Skeletal muscle tissue (tissue), 4 donors: Measurements from ENCODE around the gene PRDM16. TPM values are rescaled to one million over a fixed set of nuclear protein-coding genes. Genes with fewer than 3 reads are reported as not detected.

Source experiments
- H3K27ac ChIP-seq: one replicate; pipeline ENCODE4 v1.7.0; 2013; ENCODE audit warnings: mild to moderate bottlenecking, low read depth, low read length, inconsistent platforms
- H3K27me3 ChIP-seq, 3 donors: one replicate each; pipeline ENCODE4 v1.7.0; 2013; ENCODE audit warnings: low read length in 3 of 3; ENCODE audit not compliant: control insufficient read depth in 3 of 3, insufficient read depth in 3 of 3
- H3K36me3 ChIP-seq, 3 donors: one replicate each; pipeline ENCODE4 v1.7.0; 2013; ENCODE audit warnings: low read length in 3 of 3; ENCODE audit not compliant: control insufficient read depth in 3 of 3, insufficient read depth in 3 of 3
- H3K4me1 ChIP-seq, 3 donors: one replicate each; pipeline ENCODE4 v1.7.0; 2013; ENCODE audit warnings: low read length in 3 of 3, mild to moderate bottlenecking in 3 of 3; ENCODE audit not compliant: control insufficient read depth in 3 of 3, insufficient read depth in 3 of 3
- H3K4me3 ChIP-seq, 3 donors: one replicate each; pipeline ENCODE4 v1.7.0; 2013; ENCODE audit warnings: low read length in 3 of 3
- H3K9ac ChIP-seq, 3 donors: one replicate each; pipeline ENCODE4 v1.7.0; 2013; ENCODE audit warnings: low read length in 3 of 3, mild to moderate bottlenecking in 3 of 3, moderate library complexity in 2 of 3, low read depth in 1 of 3
- H3K9me3 ChIP-seq, 3 donors: one replicate each; pipeline ENCODE4 v1.7.0; 2013; ENCODE audit warnings: low read length in 3 of 3; ENCODE audit not compliant: control insufficient read depth in 3 of 3
- total RNA-seq: library from RNA; depleted of rRNA; stranded (reverse); fragments of >200 nt; gene quantifications from one replicate; pipeline ENCODE4 v1.2.3, GENCODE V29; 2014
- donor health status: Osteomylitis.

Gene PRDM16
- total RNA-seq, 1 donor from 2014 or later: 4.7 TPM

GRCh38 chr1:3380469-3380868, 311.5 kb downstream of the PRDM16 start:
- no peak overlapping the region for H3K9ac ChIP-seq
- no peaks in the 10 kb centered on the region for H3K4me1 ChIP-seq
- H3K4me3 ChIP-seq: no peak overlapping the region
- no peaks in the 10 kb centered on the region for H3K9me3 ChIP-seq
- no peak overlapping the region for H3K27ac ChIP-seq
- H3K36me3 ChIP-seq: no peaks in the 10 kb centered on the region
- H3K27me3 ChIP-seq: peaks cover 12 to 41% (median 30%) of the 10 kb centered on the region in 3 donors

DNA sequence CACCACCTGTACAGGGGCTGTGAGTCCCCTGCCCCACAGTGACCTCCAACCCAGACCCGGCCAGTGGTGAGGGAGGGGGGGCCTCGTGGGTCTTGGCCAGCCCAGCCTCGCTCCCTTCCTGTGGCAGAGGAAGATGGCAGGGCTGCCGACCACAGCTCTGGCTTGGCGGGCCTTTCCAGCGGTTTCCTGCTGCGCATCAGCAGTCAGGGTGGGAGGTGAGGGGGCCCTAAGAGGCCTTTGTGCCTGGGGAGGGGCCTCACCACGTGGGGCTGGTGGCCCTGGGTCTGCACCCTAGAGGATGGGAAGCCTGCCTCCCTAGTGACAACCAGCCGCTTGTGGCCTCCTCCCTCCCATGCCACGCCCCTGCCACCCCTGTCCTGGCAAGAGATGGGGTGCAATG, 312.9 kb downstream of the PRDM16 start:
- peaks cover 3 to 42% (median 29%) of the 10 kb centered on the region in 3 donors for H3K27me3 ChIP-seq
- no peaks in the 10 kb centered on the region for H3K4me1 ChIP-seq
- no peaks in the 10 kb centered on the region for H3K9me3 ChIP-seq
- H3K36me3 ChIP-seq: no peaks in the 10 kb centered on the region
- no peak overlapping the region for H3K27ac ChIP-seq
- no peak overlapping the region for H3K4me3 ChIP-seq
- H3K9ac ChIP-seq: no peak overlapping the region

DNA sequence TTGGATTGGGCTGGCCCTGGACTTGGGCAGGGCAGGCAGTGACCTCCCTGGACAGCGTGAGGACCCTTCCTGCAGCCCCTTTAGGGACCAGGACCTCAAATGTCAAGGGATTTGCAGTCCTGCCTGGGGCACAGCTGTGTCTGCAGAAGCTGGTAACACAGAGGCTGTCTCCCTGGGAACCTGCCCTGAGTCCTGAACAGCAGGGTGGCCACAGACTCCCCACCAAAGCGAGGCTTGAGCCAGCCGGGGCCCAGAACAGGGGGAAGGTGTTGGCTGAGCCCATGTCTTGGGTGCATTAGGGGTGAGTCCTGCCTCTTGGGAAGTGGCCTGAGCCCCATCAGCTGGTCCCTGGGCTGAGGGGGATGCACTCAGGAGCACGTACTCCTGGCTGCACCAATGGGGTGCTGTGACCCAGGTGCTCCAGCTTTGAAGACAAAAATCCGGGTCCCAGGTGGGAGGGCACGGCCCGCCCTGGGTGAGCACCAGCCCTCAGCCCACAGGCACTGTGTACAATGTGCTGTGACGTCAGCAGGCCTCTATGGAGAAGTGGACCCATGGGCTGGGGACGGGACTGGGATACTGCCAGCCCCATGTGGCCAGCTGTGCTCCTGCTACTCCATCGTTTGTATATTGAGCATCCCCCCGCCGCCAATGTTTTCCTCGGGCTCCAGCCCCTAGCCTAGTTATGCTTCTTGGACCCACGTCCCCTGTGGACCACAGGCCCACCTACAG, 313.5 kb downstream of the PRDM16 start:
- no peaks in the 10 kb centered on the region for H3K4me1 ChIP-seq
- H3K36me3 ChIP-seq: no peaks in the 10 kb centered on the region
- peaks cover 8 to 46% (median 35%) of the 10 kb centered on the region in 3 donors for H3K27me3 ChIP-seq
- no peak overlapping the region for H3K9ac ChIP-seq
- H3K9me3 ChIP-seq: no peaks in the 10 kb centered on the region
- H3K4me3 ChIP-seq: no peak overlapping the region
- H3K27ac ChIP-seq: no peak overlapping the region

GRCh38 chr1:3383679-3384078, 314.7 kb downstream of the PRDM16 start:
- Histone ChIP-seq H3K9ac (no peak overlapping the region), H3K9me3 (no peaks in the 10 kb centered on the region), H3K36me3 (no peaks in the 10 kb centered on the region), H3K4me1 (no peaks in the 10 kb centered on the region), H3K27ac (no peak overlapping the region), H3K4me3 (no peak overlapping the region), H3K27me3 (peaks cover 8 to 54% (median 40%) of the 10 kb centered on the region in 3 donors)

GRCh38 chr1:3384407-3384806, 315.4 kb downstream of the PRDM16 start:
- H3K9me3 ChIP-seq: no peaks in the 10 kb centered on the region
- peaks cover 15 to 61% (median 45%) of the 10 kb centered on the region in 3 donors for H3K27me3 ChIP-seq
- no peak overlapping the region for H3K9ac ChIP-seq
- H3K4me3 ChIP-seq: no peak overlapping the region
- no peaks in the 10 kb centered on the region for H3K4me1 ChIP-seq
- no peak overlapping the region for H3K27ac ChIP-seq
- no peaks in the 10 kb centered on the region for H3K36me3 ChIP-seq

DNA sequence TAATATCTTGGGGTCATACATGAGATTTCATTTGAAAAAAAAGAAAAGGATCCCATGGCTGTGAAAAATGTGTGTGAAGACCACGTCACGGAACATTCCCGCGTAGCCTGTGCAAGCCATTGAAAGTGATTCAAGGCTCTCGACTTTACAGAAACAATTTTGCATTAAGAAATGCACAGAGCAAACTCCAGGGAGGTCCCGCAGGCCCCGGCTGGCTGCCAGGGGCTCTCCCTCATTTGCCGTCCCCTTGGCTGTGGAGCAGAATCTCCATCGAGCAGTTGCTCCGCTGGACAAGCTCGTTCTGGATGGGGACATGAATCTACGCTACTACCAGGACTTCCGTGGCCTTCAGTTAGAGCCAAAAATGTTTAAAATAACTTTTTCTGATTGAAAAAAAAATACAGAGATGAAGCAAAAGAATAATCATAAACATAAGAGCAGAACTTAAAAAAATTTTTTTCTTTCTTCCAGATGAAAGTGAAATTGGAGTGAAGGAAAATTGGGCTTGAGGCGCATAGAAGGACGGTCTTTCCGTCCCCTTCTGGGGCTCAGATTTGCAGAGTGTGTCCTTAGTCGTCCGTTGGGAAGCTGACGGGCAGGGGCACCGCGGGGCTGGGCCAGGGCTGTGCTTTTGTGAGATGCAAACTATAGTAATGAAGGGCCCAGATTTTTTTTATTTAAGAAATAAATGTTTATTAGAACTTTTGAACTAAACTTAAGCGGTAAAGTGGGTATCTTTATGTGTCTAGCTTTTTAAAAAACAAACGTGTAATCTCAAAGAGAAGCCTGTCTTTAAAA, 317.4 kb downstream of the PRDM16 start:
- H3K9ac ChIP-seq: no peak overlapping the region
- no peaks in the 10 kb centered on the region for H3K9me3 ChIP-seq
- H3K27me3 ChIP-seq: peaks cover 17 to 59% (median 36%) of the 10 kb centered on the region in 3 donors

DNA sequence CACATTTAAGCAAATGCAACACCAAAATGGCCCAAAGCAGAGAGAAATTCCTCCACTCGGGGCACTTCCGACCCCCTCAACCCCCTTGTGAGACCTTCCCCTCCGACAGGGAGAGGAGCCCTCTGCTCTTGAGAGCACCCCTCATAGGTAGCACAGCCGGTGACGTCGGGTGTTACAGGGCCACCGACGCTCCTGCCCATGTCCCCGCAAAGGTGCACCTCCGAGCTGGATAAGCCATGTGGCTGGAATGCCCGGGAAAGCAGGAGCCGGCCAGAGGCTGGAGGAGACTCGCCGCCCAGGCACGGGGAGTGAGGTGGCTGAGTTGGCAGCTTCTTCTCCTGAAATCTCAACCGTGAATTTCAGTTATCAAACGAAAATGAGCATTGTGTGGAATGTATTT, 318.4 kb downstream of the PRDM16 start:
- Histone ChIP-seq H3K27me3 (peaks cover 19 to 62% (median 40%) of the 10 kb centered on the region in 3 donors), H3K36me3 (no peaks in the 10 kb centered on the region), H3K4me1 (no peaks in the 10 kb centered on the region), H3K9ac (no peak overlapping the region), H3K4me3 (no peak overlapping the region), H3K9me3 (no peaks in the 10 kb centered on the region), H3K27ac (no peak overlapping the region)

More for the DNA sequence above, 317.4 kb downstream of the PRDM16 start:
- Histone ChIP-seq H3K4me1 (no peaks in the 10 kb centered on the region), H3K27ac (no peak overlapping the region), H3K36me3 (no peaks in the 10 kb centered on the region), H3K4me3 (no peak overlapping the region)

DNA sequence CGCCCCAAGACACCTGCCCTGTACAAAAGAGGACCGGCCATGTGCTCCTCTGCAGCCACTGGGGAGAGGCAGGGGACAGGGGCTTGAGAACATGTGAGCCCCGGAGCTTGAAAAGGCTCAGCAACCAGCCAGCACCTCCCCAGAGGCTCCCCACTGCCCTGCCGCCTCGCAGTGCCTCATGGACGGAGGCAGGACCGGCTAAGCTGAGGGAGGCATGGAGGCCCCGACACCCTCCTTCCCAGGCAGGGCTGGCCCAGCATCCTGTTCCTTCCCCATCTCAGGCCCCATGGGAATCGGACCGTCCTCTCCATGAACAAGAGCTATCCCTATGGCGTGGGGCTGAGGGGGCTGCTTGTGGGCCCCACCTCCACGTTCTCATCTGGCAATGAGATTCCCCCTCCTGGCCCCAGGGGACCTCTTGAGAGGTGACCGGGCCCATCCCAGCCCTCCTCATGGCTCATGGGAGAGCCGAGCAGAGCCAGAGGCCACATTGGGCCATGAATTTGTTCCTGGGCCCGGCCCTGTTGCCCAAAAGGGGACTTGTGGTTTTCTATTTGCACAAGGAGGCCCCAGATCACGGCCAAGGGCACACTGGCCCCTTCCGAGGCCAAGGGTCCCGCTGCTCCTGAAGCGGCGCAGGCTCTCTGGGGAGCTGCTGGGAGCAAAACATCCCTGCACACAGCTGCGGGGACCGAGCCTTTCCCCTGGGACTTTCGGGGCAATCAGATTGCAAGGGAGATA, 320.3 kb downstream of the PRDM16 start:
- no peaks in the 10 kb centered on the region for H3K9me3 ChIP-seq
- H3K27ac ChIP-seq: no peak overlapping the region
- no peak overlapping the region for H3K4me3 ChIP-seq
- H3K36me3 ChIP-seq: no peaks in the 10 kb centered on the region
- peaks cover 0 to 5% (median 0%) of the 10 kb centered on the region in 3 donors for H3K4me1 ChIP-seq
- no peak overlapping the region for H3K9ac ChIP-seq
- peaks cover 30 to 66% (median 39%) of the 10 kb centered on the region in 3 donors for H3K27me3 ChIP-seq

GRCh38 chr1:3390291-3390690, 321.3 kb downstream of the PRDM16 start:
- Histone ChIP-seq H3K27me3 (peaks cover 35 to 62% (median 44%) of the 10 kb centered on the region in 3 donors), H3K9me3 (no peaks in the 10 kb centered on the region), H3K9ac (no peak overlapping the region), H3K27ac (no peak overlapping the region), H3K4me3 (no peak overlapping the region), H3K36me3 (no peaks in the 10 kb centered on the region), H3K4me1 (peaks cover 0 to 5% (median 0%) of the 10 kb centered on the region in 3 donors)
